GF-D8 (cell line): ENCODE measurements around the gene RFK.
"Not testable (repeated sequence)": the region's sequence is repeated elsewhere in the genome, so short reads cannot be mapped to it uniquely, and the experiment has no call there.

Source experiments
- DNase-seq: peaks from one replicate; lab custom pipeline; 2025; lab: John Stamatoyannopoulos, UW

RFK gene

GRCh38 chr9:76394195-76394959 is at the start of gene RFK:
TSS of gene RFK (minus strand) at chr9:76394426. CDS start at chr9:76394171, 255 bp downstream.
- peak; percentile 72 for DNase-seq

DNA sequence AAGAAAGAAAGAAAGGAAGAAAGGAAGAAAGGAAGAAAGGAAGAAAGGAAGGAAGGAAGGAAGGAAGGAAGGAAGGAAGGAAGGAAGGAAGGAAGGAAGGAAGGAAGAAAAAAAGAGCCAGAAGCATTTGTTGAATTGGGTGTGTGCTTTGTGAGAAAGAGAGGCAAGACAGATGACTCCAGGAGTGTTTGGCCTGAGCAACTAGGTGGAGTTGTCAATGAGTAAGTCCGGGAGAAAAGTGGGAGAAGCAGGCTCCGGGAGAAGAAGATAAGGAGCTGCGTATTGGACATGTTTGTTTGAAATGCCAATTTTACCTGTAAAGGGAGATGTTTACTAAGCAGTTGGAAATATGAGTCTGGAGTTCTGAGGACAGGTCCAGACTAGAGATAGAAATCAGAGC is 49.7 kb upstream of the RFK start:
- DNase-seq: no peak

DNA sequence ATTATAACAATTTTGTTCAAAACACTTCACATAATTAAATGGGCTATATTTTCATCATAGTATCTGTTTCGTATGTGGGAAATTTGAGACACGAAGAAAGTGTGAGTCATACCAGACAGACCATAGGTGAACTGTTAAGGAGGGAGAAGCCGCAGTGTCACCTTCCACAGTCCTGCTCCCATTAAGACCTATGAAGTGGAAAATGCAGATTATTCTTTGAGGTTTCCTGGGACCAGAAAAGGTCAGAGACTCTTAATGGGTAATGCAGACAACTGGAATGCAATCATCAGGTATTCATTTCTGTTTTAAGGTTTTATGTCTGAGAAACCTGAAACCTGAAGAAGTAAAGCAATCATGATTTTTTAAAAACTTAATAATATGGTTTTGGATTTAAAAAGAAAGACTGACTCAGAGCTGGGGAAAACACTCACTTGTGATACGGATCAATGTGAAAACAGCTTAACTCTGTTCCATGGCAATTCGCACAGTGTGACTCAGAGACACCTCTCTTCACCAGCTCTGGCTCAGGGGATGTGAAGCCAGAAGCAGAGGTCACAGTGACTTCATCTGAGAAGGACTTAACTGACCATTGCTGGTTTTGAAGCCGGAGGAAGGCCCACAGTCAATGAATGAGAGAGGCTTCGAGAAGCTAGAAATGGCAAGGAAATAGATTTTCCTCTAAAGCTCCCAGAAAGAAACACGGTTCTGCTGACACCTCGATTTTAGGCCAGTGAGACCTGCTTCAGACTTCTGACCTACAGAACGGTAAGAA is 47.5 kb upstream of the RFK start:
- no peak for DNase-seq

- DNase-seq: no peak
Observed at GRCh38 chr9:76438841-76439588, 44.8 kb upstream of the RFK start.

DNA sequence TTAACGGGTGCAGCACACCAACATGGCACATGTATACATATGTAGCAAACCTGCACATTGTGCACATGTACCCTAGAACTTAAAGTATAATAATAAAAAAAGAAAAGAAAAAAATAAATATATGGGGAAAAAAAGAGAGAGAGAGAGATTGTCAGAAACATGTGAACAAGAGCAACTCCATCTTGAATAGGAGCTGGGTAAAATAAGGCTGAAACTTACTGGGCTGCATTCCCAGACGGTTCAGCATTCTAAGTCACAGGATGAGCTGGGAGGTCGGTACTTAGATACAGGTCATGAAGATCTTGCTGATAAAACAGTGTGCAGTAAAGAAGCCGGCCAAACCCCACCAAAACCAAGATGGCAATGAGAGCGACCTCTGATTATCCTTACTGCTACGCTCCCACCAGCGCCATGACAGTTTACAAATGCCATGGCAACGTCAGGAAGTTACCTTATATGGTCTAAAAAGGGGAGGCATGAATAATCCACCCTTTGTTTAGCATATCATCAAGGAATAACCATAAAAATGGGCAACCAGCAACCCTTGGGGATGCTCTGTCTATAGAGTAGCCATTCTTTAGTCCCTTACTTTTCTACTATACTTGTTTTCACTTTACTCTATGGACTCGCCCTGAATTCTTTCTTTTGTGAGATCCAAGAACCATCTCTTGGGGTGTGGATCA is 42.9 kb upstream of the RFK start:
- DNase-seq: not testable (repeated sequence)

- not testable (repeated sequence) for DNase-seq
Observed at GRCh38 chr9:76434897-76435296, 40.7 kb upstream of the RFK start.

GRCh38 chr9:76433836-76434235 is 39.6 kb upstream of the RFK start:
- no peak for DNase-seq

DNA sequence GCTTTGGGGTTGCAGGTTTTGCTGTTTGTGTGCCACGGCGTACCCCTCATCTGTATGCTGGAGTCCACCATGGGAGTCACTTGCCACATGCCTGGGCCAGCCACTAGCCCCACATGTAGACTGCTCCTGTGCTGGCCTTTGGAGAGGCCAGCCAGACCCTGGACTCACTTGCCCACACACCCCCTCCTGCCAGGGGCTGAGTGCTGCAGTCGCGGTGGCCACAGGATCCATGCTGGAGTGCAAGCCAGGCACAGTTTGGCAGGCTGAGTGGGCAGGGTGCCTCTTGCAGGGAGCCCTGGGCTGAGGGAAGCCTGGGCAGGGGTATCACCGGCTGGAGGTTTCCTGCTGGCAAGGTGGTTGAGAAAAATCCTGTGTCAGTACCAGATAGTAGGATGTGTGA is 39.2 kb upstream of the RFK start:
- DNase-seq: no peak

- DNase-seq: no peak
Observed at GRCh38 chr9:76431601-76432000, 37.4 kb upstream of the RFK start.

DNA sequence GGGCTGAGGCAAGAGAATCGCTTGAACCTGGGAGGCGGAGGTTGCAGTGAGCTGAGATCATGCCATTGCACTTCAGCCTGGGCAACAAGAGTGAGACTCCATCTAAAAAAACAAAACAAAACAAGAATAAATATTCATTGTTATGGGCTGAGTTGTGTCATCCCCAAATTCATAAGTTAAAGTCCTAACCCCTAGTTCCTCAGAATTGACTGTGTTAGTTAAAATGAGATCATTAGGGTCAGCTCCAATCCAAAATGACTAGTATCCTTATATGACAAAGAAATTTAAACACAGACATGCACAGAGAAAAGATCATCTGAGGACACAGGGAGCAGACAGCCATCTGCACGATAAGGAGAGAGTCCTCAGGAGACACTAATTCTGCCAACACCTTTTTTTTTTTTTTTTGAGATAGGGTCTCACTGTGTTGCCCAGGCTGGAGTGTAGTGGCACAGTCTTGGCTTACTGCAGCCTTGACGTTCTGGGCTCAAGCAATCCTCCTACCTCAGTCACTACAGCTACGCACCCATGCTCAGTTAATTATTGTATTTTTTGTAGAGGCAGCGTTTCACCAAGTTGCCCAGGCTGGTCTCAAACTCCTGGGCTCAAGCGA is 32.7 kb upstream of the RFK start:
- no peak for DNase-seq

DNA sequence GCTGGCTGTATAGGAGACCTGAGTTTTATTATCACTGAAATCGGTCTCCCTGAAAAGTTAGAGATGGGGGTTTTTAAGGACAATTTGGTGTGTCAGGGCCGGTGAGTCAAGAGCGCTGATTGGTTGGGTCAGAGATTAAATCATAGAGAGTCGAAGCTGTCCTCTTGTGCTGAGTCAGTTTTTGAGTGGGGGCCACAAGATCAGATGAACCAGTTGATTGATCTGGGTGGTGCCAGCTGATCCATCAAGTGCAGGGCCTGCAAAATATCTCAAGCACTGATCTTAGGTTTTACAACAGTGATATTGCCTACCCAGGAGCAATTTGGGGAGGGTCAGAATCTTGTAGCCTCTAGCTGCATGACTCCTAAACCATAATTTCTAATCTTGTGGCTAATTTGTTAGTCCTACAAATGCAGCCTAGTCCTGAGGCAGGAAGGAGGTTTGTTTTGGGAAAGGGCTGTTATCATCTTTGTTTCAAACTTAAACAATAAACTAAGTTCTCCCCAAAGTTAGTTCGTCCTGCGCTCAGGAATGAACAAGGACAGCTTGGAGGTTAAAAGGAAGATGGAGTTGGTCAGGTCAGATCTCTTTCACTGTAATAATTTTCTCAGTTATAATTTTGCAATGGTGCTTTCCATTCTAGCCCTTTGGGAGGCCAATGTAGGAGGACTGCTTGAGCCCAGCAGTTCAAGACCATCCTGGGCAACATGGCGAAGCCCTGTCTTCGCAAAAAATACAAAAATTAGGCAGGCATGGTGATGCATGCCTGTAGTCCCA is 31.6 kb upstream of the RFK start:
- no peak for DNase-seq

- DNase-seq: no peak
Observed at GRCh38 chr9:76424491-76424890, 30.3 kb upstream of the RFK start.

DNA sequence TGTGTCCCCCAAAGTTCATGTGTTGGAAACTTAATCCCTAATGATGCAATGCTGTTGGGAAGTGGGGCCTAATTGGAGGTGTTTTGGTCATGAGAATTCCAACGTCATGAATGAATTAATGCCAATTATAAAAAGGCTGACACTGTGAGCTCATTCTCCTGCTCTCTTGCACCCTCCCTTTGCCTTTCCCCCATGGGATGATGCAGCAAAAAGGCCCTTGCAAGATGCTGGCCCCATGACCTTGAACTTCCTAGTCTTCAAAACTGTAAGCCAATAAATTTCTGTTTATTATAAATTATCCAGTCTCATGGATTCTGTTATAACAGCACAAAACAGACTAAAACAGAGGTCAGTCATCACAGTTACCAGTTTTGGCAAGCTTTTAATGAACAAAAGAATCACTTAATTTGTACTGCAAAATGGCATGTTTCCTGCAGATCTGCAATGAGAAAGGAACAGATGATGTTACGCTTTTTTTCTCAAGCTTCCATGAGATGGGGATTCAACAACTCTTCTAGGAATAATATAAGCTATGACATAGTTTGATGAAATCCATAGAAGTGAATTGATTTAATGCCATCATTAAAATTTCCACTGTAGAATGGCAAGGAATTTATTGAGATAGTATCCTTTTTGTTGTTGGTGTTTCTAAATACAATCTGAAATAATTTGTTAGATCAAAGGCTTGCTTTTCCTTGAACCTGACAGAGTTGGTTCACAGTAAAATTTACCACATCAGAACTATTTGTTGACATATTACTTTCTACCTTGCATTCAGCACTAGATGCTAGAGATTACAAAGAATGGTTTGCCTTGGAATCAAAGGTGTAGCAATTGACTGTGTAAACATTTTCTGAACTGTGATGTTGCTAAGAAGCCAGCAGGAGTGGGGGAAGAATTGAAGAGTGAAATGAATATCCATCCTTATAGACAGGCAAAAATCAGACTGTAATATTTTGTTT is 29.3 kb upstream of the RFK start:
- no peak for DNase-seq

GRCh38 chr9:76419782-76420380 is 25.7 kb upstream of the RFK start:
- no peak for DNase-seq

DNA sequence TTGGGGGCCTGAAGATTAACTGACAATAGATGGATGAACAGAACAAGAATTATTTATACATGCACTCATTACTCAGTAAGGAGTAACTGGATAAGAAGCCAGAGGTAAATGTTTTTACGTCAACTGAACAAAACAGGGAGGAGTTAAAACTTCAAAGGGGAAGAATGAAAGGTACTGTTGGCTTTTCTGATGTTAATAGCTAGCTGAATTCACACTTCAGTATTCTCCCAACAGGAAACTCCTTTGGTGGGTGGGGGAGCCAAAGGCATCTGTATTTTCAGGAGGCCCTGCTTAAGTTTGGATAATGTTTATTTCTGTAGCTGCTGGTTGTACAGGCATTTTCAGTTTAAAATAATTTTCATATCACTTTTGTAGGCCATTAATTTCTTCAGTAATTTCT is 23.2 kb upstream of the RFK start:
- DNase-seq: no peak

DNA sequence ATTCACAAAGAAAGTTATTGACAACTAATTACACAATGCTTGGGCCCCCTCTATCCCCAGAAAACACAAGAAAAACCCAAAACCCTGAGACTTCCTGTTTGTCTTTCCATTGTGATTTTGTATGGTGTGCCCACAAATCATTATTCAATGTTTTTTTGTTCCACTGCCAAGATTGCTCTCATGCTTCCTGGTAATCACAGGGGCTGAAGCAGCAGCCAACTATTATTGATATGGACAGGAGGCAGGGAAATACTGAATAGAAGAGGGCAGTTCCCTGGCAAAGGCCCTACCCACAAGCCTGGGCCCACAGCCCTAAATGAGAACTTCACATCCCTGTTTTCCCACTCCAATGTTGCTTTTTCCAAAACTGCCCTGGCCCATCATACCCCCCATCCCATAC is 21.5 kb upstream of the RFK start:
- no peak for DNase-seq

- DNase-seq: no peak
Observed at GRCh38 chr9:76415154-76415553, 20.9 kb upstream of the RFK start.

GRCh38 chr9:76414661-76415060 is 20.4 kb upstream of the RFK start:
- peak; percentile 31 for DNase-seq

GRCh38 chr9:76413658-76414057 is 19.4 kb upstream of the RFK start:
- no peak for DNase-seq
